Measurements from ENCODE around the gene OTOP1.

OTOP1 gene

GRCh38 chr4:4270529-4270928, 43.8 kb upstream of the OTOP1 start (continued):
- TF ChIP-seq ARNTL (CRISPR knock-in tag; IDR thresholded peaks at IDR 0.05; ENCODE audit: borderline replicate concordance, low read depth), result no peak
- TF ChIP-seq SNAI2 (CRISPR knock-in tag; IDR thresholded peaks at IDR 0.05), result no peak
- no peak for TF ChIP-seq TOX (CRISPR knock-in tag; IDR thresholded peaks at IDR 0.05; ENCODE audit: borderline replicate concordance)
- no peak for TF ChIP-seq ZFP3 (CRISPR knock-in tag; IDR thresholded peaks at IDR 0.05)

GRCh38 chr4:4269856-4270255, 43.1 kb upstream of the OTOP1 start:
- ATAC-seq, result no peak
- TF ChIP-seq PATZ1 (CRISPR knock-in tag; IDR thresholded peaks at IDR 0.05; ENCODE audit: borderline replicate concordance) (no peak), ESRRG (CRISPR knock-in tag; IDR thresholded peaks at IDR 0.05) (no peak), SNAI2 (CRISPR knock-in tag; IDR thresholded peaks at IDR 0.05) (no peak), RARB (CRISPR knock-in tag; IDR thresholded peaks at IDR 0.05) (no peak), ZC3H10 (CRISPR knock-in tag; IDR thresholded peaks at IDR 0.05) (no peak), TCF4 (CRISPR knock-in tag; IDR thresholded peaks at IDR 0.05; ENCODE audit: borderline replicate concordance) (no peak), CSRNP3 (CRISPR knock-in tag; IDR thresholded peaks at IDR 0.05) (no peak), OSR1 (CRISPR knock-in tag; IDR thresholded peaks at IDR 0.05) (no peak), PPARA (CRISPR knock-in tag; IDR thresholded peaks at IDR 0.05; ENCODE audit: borderline replicate concordance) (no peak), ZFP3 (CRISPR knock-in tag; IDR thresholded peaks at IDR 0.05) (no peak), ZNF8 (CRISPR knock-in tag; IDR thresholded peaks at IDR 0.05) (no peak), CSDC2 (CRISPR knock-in tag; IDR thresholded peaks at IDR 0.05) (no peak), ZFP30 (CRISPR knock-in tag; IDR thresholded peaks at IDR 0.05) (no peak), GLIS3 (CRISPR knock-in tag; IDR thresholded peaks at IDR 0.05) (no peak), ISL1 (CRISPR knock-in tag; IDR thresholded peaks at IDR 0.05) (no peak), ARNTL (CRISPR knock-in tag; IDR thresholded peaks at IDR 0.05; ENCODE audit: borderline replicate concordance, low read depth) (no peak), TSHZ2 (CRISPR knock-in tag; IDR thresholded peaks at IDR 0.05) (no peak), TOX (CRISPR knock-in tag; IDR thresholded peaks at IDR 0.05; ENCODE audit: borderline replicate concordance) (no peak), POU6F1 (CRISPR knock-in tag; IDR thresholded peaks at IDR 0.05; ENCODE audit: borderline replicate concordance, low read depth) (no peak)

GRCh38 chr4:4269331-4269731, 42.6 kb upstream of the OTOP1 start:
- ATAC-seq, result no peak

More at GRCh38 chr4:4269331-4269731, 42.6 kb upstream of the OTOP1 start:
- no peak for TF ChIP-seq PPARA (CRISPR knock-in tag; IDR thresholded peaks at IDR 0.05; ENCODE audit: borderline replicate concordance)
- no peak for TF ChIP-seq POU6F1 (CRISPR knock-in tag; IDR thresholded peaks at IDR 0.05; ENCODE audit: borderline replicate concordance, low read depth)
- no peak for TF ChIP-seq OSR1 (CRISPR knock-in tag; IDR thresholded peaks at IDR 0.05)
- TF ChIP-seq TOX (CRISPR knock-in tag; IDR thresholded peaks at IDR 0.05; ENCODE audit: borderline replicate concordance), result no peak
- TF ChIP-seq ESRRG (CRISPR knock-in tag; IDR thresholded peaks at IDR 0.05), result no peak
- no peak for TF ChIP-seq ZFP3 (CRISPR knock-in tag; IDR thresholded peaks at IDR 0.05)
- no peak for TF ChIP-seq BACH2 (CRISPR knock-in tag; IDR thresholded peaks at IDR 0.05; ENCODE audit: borderline replicate concordance)
- no peak for TF ChIP-seq ZNF8 (CRISPR knock-in tag; IDR thresholded peaks at IDR 0.05)
- no peak for TF ChIP-seq ZNF565 (CRISPR knock-in tag; conservative IDR thresholded peaks at IDR 0.05; ENCODE audit: low read depth)
